ENCODE data around the gene SLC22A2. TPM values are rescaled to one million over a fixed set of nuclear protein-coding genes. Genes with fewer than 3 reads are reported as not detected.
"Not testable (repeated sequence)": the region's sequence is repeated elsewhere in the genome, so short reads cannot be mapped to it uniquely, and the experiment has no call there.

The SLC22A2 gene
- total RNA-seq, 2 experiments from 2014 or later = not detected

- Histone ChIP-seq H3K9me2 (ENCODE audit: insufficient read depth, low read length) (no peaks in the 10 kb centered on the region), H3K4me2 (ENCODE audit: low read length) (no peak overlapping the region), H3K9me3 (ENCODE audit: low read length) (peaks cover 12% of the 10 kb centered on the region; the same call in 1 of the 2 replicates), H4K20me1 (ENCODE audit: insufficient read depth, low read length) (no peaks in the 10 kb centered on the region), H3K36me3 (ENCODE audit: insufficient read depth, low read length) (no peaks in the 10 kb centered on the region), H2AFZ (ENCODE audit: low read length) (no peak overlapping the region), H3K4me3 (ENCODE audit: low read depth, low read length, poor library complexity, severe bottlenecking) (no peak overlapping the region), H3K4me1 (ENCODE audit: insufficient read depth, low read length, poor library complexity, severe bottlenecking) (no peaks in the 10 kb centered on the region), H3K79me2 (ENCODE audit: insufficient read depth, low read depth, low read length) (no peaks in the 10 kb centered on the region), H3K27ac (ENCODE audit: low read depth, low read length, poor library complexity, severe bottlenecking) (no peak overlapping the region)
- CTCF ChIA-PET (ENCODE audit: unreplicated experiment) = no interaction called here
- intact Hi-C loops (cut with micrococcal nuclease; ENCODE audit: unreplicated experiment) = no loop called here
- no TSS peak for BruUV-seq (replicated peaks)
- no peak for TF ChIP-seq EZH2phosphoT487 (IDR thresholded peaks at IDR 0.05; ENCODE audit: borderline replicate concordance, low read depth, low read length)
- TF ChIP-seq CTCF (conservative IDR thresholded peaks at IDR 0.05; ENCODE audit: low read length) = no peak
- no peak for DNase-seq (ENCODE audit: low spot score)
- POLR2A ChIA-PET = interaction anchor here (0.6 kb wide), 1 partner anchor 221 kb away, joined by 4 read pairs; no protein-coding TSS in a partner anchor
Observed at GRCh38 chr6:160238761-160239751, 19.6 kb downstream of the SLC22A2 start.

- H2AFZ ChIP-seq (ENCODE audit: low read length) = no peak overlapping the region
Observed at GRCh38 chr6:160238278-160238711, 20.3 kb downstream of the SLC22A2 start.

GRCh38 chr6:160237597-160238275, 20.9 kb downstream of the SLC22A2 start:
- DNase-seq (ENCODE audit: low spot score); CTCF ChIA-PET (ENCODE audit: unreplicated experiment); H3K79me2 ChIP-seq (ENCODE audit: insufficient read depth, low read depth, low read length); H2AFZ ChIP-seq (ENCODE audit: low read length); intact Hi-C loops (cut with micrococcal nuclease; ENCODE audit: unreplicated experiment); H3K9me2 ChIP-seq (ENCODE audit: insufficient read depth, low read length); H4K20me1 ChIP-seq (ENCODE audit: insufficient read depth, low read length); H3K27ac ChIP-seq (ENCODE audit: low read depth, low read length, poor library complexity, severe bottlenecking); H3K36me3 ChIP-seq (ENCODE audit: insufficient read depth, low read length); H3K4me3 ChIP-seq (ENCODE audit: low read depth, low read length, poor library complexity, severe bottlenecking); H3K4me2 ChIP-seq (ENCODE audit: low read length); H3K4me1 ChIP-seq (ENCODE audit: insufficient read depth, low read length, poor library complexity, severe bottlenecking); BruUV-seq (replicated peaks): not testable (repeated sequence)
- POLR2A ChIA-PET = interaction anchor here (0.7 kb wide), 1 partner anchor 69 kb away, joined by 4 read pairs; no protein-coding TSS in a partner anchor
- H3K9me3 ChIP-seq (ENCODE audit: low read length) = peaks cover 12% of the 10 kb centered on the region; the same call in 1 of the 2 replicates

More at GRCh38 chr6:160238278-160238711, 20.3 kb downstream of the SLC22A2 start:
- Histone ChIP-seq H3K9me3 (ENCODE audit: low read length) (peaks cover 12% of the 10 kb centered on the region; the same call in 1 of the 2 replicates), H3K9me2 (ENCODE audit: insufficient read depth, low read length) (no peaks in the 10 kb centered on the region), H3K4me1 (ENCODE audit: insufficient read depth, low read length, poor library complexity, severe bottlenecking) (no peaks in the 10 kb centered on the region), H4K20me1 (ENCODE audit: insufficient read depth, low read length) (no peaks in the 10 kb centered on the region), H3K4me2 (ENCODE audit: low read length) (no peak overlapping the region), H3K36me3 (ENCODE audit: insufficient read depth, low read length) (no peaks in the 10 kb centered on the region), H3K27ac (ENCODE audit: low read depth, low read length, poor library complexity, severe bottlenecking) (no peak overlapping the region), H3K4me3 (ENCODE audit: low read depth, low read length, poor library complexity, severe bottlenecking) (no peak overlapping the region), H3K79me2 (ENCODE audit: insufficient read depth, low read depth, low read length) (no peaks in the 10 kb centered on the region)
- DNase-seq (ENCODE audit: low spot score) = no peak
- BruUV-seq (replicated peaks) = no TSS peak
- POLR2A ChIA-PET = no interaction called here
- TF ChIP-seq EZH2phosphoT487 (IDR thresholded peaks at IDR 0.05; ENCODE audit: borderline replicate concordance, low read depth, low read length) (no peak), CTCF (conservative IDR thresholded peaks at IDR 0.05; ENCODE audit: low read length) (no peak)
- intact Hi-C loops (cut with micrococcal nuclease; ENCODE audit: unreplicated experiment) = no loop called here
- CTCF ChIA-PET (ENCODE audit: unreplicated experiment) = no interaction called here

GRCh38 chr6:160236235-160236872, 22.3 kb downstream of the SLC22A2 start:
- H3K27ac ChIP-seq (ENCODE audit: low read depth, low read length, poor library complexity, severe bottlenecking); H3K4me3 ChIP-seq (ENCODE audit: low read depth, low read length, poor library complexity, severe bottlenecking); H4K20me1 ChIP-seq (ENCODE audit: insufficient read depth, low read length); intact Hi-C loops (cut with micrococcal nuclease; ENCODE audit: unreplicated experiment); H3K79me2 ChIP-seq (ENCODE audit: insufficient read depth, low read depth, low read length); H3K4me2 ChIP-seq (ENCODE audit: low read length); H3K9me2 ChIP-seq (ENCODE audit: insufficient read depth, low read length); CTCF ChIA-PET (ENCODE audit: unreplicated experiment); BruUV-seq (replicated peaks); DNase-seq (ENCODE audit: low spot score); H3K4me1 ChIP-seq (ENCODE audit: insufficient read depth, low read length, poor library complexity, severe bottlenecking); H3K36me3 ChIP-seq (ENCODE audit: insufficient read depth, low read length); H2AFZ ChIP-seq (ENCODE audit: low read length): not testable (repeated sequence)
- peaks cover 12% of the 10 kb centered on the region; the same call in 1 of the 2 replicates for H3K9me3 ChIP-seq (ENCODE audit: low read length)
- POLR2A ChIA-PET = interaction anchor here (0.7 kb wide), 1 partner anchor 311 kb away, joined by 3 read pairs; no protein-coding TSS in a partner anchor

Data from OCI-LY7 (cell line).